GM23338 (cell line): ENCODE results near the gene COL21A1. TPM values are rescaled to one million over a fixed set of nuclear protein-coding genes. Genes with fewer than 3 reads are reported as not detected.

Source experiments
- ATAC-seq: fragments of 200-7000 bp; cut with Tn5 transposase; 3 replicates; pipeline ENCODE4 v1.9.1; 2020
- DNase-seq: peaks from one replicate; pipeline ENCODE4 v3.0.0-alpha.2; 2015; ENCODE audit warnings: low spot score
- H2AFZ ChIP-seq: fragments of 200-600 bp; sonication (generic); 2 replicates; pipeline ENCODE4 v1.8.0; 2016; ENCODE audit warnings: antibody characterized with exemption, mild to moderate bottlenecking, moderate library complexity
- H3F3A ChIP-seq: fragments of 200-600 bp; sonication (generic); replicated peaks from 2 replicates; pipeline ENCODE4 v1.8.0; 2017; ENCODE audit warnings: antibody characterized with exemption, mixed run types, low read depth
- H3K27ac ChIP-seq: fragments of 200-600 bp; sonication (generic); 2 replicates; pipeline ENCODE4 v1.6.1; 2016; ENCODE audit warnings: low read depth
- H3K27me3 ChIP-seq: fragments of 200-600 bp; sonication (generic); 2 replicates; pipeline ENCODE4 v1.8.0; 2016; ENCODE audit warnings: mild to moderate bottlenecking, mixed run types, moderate library complexity; ENCODE audit not compliant: insufficient read depth
- H3K36me3 ChIP-seq: fragments of 200-600 bp; sonication (generic); 2 replicates; pipeline ENCODE4 v1.8.0; 2016; ENCODE audit warnings: mild to moderate bottlenecking; ENCODE audit not compliant: insufficient read depth
- H3K4me1 ChIP-seq: fragments of 200-600 bp; sonication (generic); 2 replicates; pipeline ENCODE4 v1.8.0; 2016; ENCODE audit warnings: mild to moderate bottlenecking, moderate library complexity; ENCODE audit not compliant: insufficient read depth
- H3K4me2 ChIP-seq: fragments of 200-600 bp; sonication (generic); 2 replicates; pipeline ENCODE4 v1.7.1; 2017; ENCODE audit warnings: mixed run types
- H3K4me3 ChIP-seq: fragments of 200-600 bp; sonication (generic); 2 replicates; pipeline ENCODE4 v1.6.1; 2016; ENCODE audit warnings: mixed run types
- H3K79me2 ChIP-seq: fragments of 200-600 bp; sonication (generic); replicated peaks from 2 replicates; pipeline ENCODE4 v1.8.0; 2017; ENCODE audit warnings: mild to moderate bottlenecking; ENCODE audit not compliant: insufficient read depth
- H3K9me2 ChIP-seq: fragments of 200-600 bp; sonication (generic); 2 replicates; pipeline ENCODE4 v1.8.0; 2017; ENCODE audit not compliant: insufficient read depth
- H4K20me1 ChIP-seq: fragments of 200-600 bp; sonication (generic); replicated peaks from 2 replicates; pipeline ENCODE4 v1.8.0; 2017; ENCODE audit warnings: mild to moderate bottlenecking; ENCODE audit not compliant: insufficient read depth
- H3K27ac Mint-ChIP-seq: 2 replicates; pipeline ENCODE4 v1.8.0; 2020; ENCODE audit warnings: inconsistent platforms, mild to moderate bottlenecking, moderate library complexity, mixed read lengths
- H3K27me3 Mint-ChIP-seq: 3 replicates; pipeline ENCODE4 v1.8.0; 2022; ENCODE audit warnings: low read depth, mild to moderate bottlenecking, moderate library complexity, mixed read lengths, inconsistent platforms; ENCODE audit not compliant: insufficient read depth, poor library complexity
- H3K36me3 Mint-ChIP-seq: 3 replicates; pipeline ENCODE4 v1.8.0; 2021; ENCODE audit warnings: low read depth, mild to moderate bottlenecking, inconsistent platforms, moderate library complexity, mixed read lengths
- H3K4me1 Mint-ChIP-seq: 3 replicates; pipeline ENCODE4 v1.8.0; 2020; ENCODE audit warnings: mild to moderate bottlenecking, inconsistent platforms, mixed read lengths
- H3K4me3 Mint-ChIP-seq: 3 replicates; pipeline ENCODE4 v1.8.0; 2021; ENCODE audit warnings: moderate library complexity, mild to moderate bottlenecking, inconsistent platforms, mixed read lengths
- H3K9me3 Mint-ChIP-seq: 3 replicates; pipeline ENCODE4 v1.8.0; 2020; ENCODE audit warnings: moderate library complexity, mild to moderate bottlenecking, inconsistent platforms, mixed read lengths
- CREB1 ChIP-seq: fragments of 250-450 bp; sonication (Bioruptor Pico); IDR thresholded peaks from 2 replicates; pipeline ENCODE4 v1.5.0; 2020; ENCODE audit warnings: low read depth, mild to moderate bottlenecking, moderate library complexity
- ETS1 ChIP-seq: IDR thresholded peaks from 2 replicates; pipeline ENCODE4 v1.6.1; 2016; ENCODE audit warnings: antibody characterized with exemption
- EZH2 ChIP-seq: fragments of 200-600 bp; sonication (generic); IDR thresholded peaks from one replicate; pipeline ENCODE4 v1.8.0; 2017; ENCODE audit warnings: antibody characterized with exemption, mild to moderate bottlenecking, low read depth; ENCODE audit not compliant: unreplicated experiment
- NANOG ChIP-seq: IDR thresholded peaks from 2 replicates; pipeline ENCODE4 v1.6.1; 2016; ENCODE audit warnings: antibody characterized with exemption, borderline replicate concordance
- REST ChIP-seq: IDR thresholded peaks from one replicate; pipeline ENCODE4 v1.6.1; 2018; ENCODE audit warnings: antibody characterized with exemption; ENCODE audit not compliant: unreplicated experiment
- STAT1 ChIP-seq: IDR thresholded peaks from one replicate; pipeline ENCODE4 v1.6.1; 2016; ENCODE audit warnings: antibody characterized with exemption; ENCODE audit not compliant: unreplicated experiment
- ZNF114 ChIP-seq: fragments of 250-450 bp; sonication (Bioruptor Pico); IDR thresholded peaks from 2 replicates; pipeline ENCODE4 v1.5.0; 2020; ENCODE audit warnings: mild to moderate bottlenecking, moderate library complexity
- polyA plus RNA-seq: library from polyadenylated mRNA; unstranded; fragments of >200 nt; fragmentation: Nextera tagmentation; extraction: Ambion mirVana; gene quantifications from 2 replicates; pipeline ENCODE4 v1.2.1, GENCODE V29; 2016
- total RNA-seq: library from RNA; depleted of rRNA; stranded (reverse); fragments of >200 nt; shearing (Covaris generic); gene quantifications from 2 replicates; pipeline ENCODE4 v1.2.3, GENCODE V29; 2014

COL21A1 gene
- total and polyA plus RNA-seq, 2 experiments from 2014 or later = 5.0 to 6.2 TPM

- no peak for TF ChIP-seq ETS1
- no peak for TF ChIP-seq NANOG
- TF ChIP-seq ZNF114 (CRISPR knock-in tag) = no peak
- no peak for TF ChIP-seq REST
- no peak for TF ChIP-seq EZH2
Observed at GRCh38 chr6:56051202-56051598, 196.2 kb downstream of the COL21A1 start (continued).

GRCh38 chr6:56050530-56051201, 196.7 kb downstream of the COL21A1 start:
- Histone ChIP-seq H2AFZ (no peak overlapping the region), H3F3A (no peaks in the 10 kb centered on the region), H3K9me2 (no peaks in the 10 kb centered on the region), H4K20me1 (no peaks in the 10 kb centered on the region), H3K4me3 (no peak overlapping the region), H3K4me2 (no peak overlapping the region), H3K27ac (no peak overlapping the region), H3K36me3 (no peaks in the 10 kb centered on the region), H3K4me1 (no peaks in the 10 kb centered on the region; the same call in 1 of the 2 replicates), H3K27me3 (no peaks in the 10 kb centered on the region), H3K79me2 (no peaks in the 10 kb centered on the region)
- Mint-ChIP-seq H3K9me3 (no peaks in the 10 kb centered on the region), H3K4me1 (peaks cover 7% of the 10 kb centered on the region; the same call in 2 of the 3 replicates), H3K27ac (no peak overlapping the region; the same call in 1 of the 2 replicates), H3K27me3 (no peaks in the 10 kb centered on the region), H3K36me3 (no peaks in the 10 kb centered on the region), H3K4me3 (no peak overlapping the region)
- ATAC-seq = no peak
- no peak for TF ChIP-seq ETS1
- no peak for TF ChIP-seq CREB1 (CRISPR knock-in tag)
- TF ChIP-seq STAT1 = no peak
- DNase-seq = no peak
